Measurements from ENCODE around the gene ELF1.
"Not testable (repeated sequence)": the region's sequence is repeated elsewhere in the genome, so short reads cannot be mapped to it uniquely, and the experiment has no call there.

The ELF1 gene

GRCh38 chr13:40895227-40896184, 123.6 kb downstream of the ELF1 start:
- no peak for DNase-seq

GRCh38 chr13:40893573-40893972, 125.5 kb downstream of the ELF1 start:
- DNase-seq, result not testable (repeated sequence)

GRCh38 chr13:40886017-40886416, 133.1 kb downstream of the ELF1 start:
- DNase-seq, result no peak

GRCh38 chr13:40884175-40884574, 134.9 kb downstream of the ELF1 start:
- DNase-seq, result not testable (repeated sequence)
